T-helper 1 cell (primary cell): Measurements from ENCODE around the gene WDR64.

Source experiments
- DNase-seq, 5 donors: peaks; one replicate each; pipeline ENCODE4 v3.0.0-alpha.2; 2012 to 2020
- total RNA-seq, 4 donors: gene quantifications; one replicate each; lab custom pipeline; 2026; lab: John Stamatoyannopoulos, UW

The WDR64 gene
- total RNA-seq: 0.12 to 2.4 (median 0.67) reads per million in 4 donors

- no peak for DNase-seq
These were observed at the start of gene WDR64 for GRCh38 chr1:241652012-241652411. Gene WDR64 (plus strand): TSS chr1:241652281. CDS start chr1:241652485, 204 bp downstream.

DNA sequence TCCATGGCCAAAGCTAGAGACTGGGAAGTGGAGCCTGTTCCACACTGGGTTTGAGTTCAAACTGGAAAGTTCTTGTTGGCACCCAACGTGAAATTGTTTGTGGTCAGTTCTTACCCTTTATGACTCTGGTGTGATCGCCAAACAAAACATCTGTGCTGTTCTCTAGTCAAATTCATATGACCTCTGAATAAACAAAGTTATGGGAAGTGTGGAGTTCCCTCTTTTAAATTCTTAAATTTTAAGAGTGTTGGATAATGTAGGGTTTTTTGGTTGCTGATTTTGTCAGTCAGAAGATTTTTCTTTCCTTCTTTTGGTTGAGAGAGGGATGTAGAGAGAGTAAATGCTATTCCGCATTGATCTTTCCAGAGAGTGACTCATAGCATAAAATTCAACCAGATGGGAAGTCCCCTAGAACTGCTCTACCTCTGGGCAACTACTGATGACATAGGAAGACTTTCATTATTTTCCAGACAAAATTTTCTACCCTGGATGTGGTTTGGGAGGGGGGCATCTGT lies 48.3 kb upstream of the WDR64 start:
- no peak for DNase-seq

DNA sequence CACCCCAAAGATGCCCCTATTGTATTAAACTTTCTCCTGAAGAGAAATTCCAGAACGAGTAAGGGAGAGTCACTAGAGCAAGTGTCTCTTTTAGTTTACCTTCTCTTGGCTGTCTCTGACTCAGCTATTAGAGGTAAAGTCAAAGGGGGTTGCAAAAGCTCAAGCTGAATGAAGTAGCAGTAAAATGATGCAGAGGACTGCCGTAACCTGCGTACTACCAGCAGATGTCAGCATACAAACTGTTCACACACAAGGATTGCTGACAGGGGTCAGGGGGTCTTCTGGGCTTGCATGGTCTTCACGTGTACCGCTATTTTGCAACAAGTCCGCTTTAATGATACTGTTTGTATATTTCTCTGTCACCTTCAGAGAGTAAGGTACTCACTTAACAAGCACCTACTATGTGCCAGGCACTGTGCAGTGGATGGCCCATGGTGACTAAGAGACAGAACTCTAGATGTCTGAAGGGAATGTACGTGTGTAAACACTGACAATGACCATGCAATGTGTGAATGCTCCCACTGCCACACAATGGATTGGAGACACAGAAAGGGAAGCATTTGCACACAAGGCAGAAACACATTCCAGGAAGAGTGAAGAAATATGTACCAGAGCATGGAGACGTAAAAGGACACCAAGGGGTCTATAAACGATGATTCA lies 46.8 kb upstream of the WDR64 start:
- DNase-seq: no peak

DNA sequence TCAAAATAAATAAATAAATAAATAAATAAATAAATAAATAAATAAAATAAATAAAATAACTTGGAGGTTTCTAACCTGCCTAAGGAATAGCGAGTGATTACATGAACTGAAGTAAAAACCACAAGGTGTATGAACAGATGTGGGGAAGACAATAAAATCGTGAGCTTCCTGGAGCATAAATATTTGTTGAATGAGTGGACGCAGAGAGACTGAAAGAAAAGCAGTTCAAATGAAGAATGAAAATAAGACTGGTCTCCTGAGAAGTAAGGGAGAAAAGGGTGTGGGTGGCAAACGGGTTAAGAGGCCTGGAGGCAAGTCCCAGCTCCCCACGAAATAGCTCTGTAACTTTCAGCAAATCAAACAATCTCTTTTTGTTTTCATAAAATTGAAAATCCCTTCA lies 45.5 kb upstream of the WDR64 start:
- no peak for DNase-seq

DNA sequence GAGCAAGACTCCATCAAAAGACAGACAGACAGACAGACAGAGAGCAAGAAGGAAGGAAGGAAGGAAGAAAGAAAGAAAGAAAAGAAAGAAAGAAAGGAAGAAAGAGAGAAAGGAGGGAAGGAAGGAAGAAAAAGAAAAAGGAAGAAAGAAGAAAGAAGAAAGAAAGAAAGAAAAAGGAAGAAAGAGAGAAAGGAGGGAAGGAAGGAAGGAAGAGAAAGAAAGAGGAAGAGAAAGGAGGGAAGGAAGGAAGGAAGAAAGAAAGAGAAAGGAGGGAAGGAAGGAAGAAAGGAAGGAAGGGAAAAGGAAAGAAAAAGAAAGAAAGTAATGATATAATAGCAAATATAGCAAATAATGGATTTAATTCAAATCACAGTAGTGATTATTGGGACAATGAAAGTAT lies 44.6 kb upstream of the WDR64 start:
- no peak for DNase-seq

GRCh38 chr1:241608379-241609033 lies 43.6 kb upstream of the WDR64 start:
- DNase-seq: no peak

DNA sequence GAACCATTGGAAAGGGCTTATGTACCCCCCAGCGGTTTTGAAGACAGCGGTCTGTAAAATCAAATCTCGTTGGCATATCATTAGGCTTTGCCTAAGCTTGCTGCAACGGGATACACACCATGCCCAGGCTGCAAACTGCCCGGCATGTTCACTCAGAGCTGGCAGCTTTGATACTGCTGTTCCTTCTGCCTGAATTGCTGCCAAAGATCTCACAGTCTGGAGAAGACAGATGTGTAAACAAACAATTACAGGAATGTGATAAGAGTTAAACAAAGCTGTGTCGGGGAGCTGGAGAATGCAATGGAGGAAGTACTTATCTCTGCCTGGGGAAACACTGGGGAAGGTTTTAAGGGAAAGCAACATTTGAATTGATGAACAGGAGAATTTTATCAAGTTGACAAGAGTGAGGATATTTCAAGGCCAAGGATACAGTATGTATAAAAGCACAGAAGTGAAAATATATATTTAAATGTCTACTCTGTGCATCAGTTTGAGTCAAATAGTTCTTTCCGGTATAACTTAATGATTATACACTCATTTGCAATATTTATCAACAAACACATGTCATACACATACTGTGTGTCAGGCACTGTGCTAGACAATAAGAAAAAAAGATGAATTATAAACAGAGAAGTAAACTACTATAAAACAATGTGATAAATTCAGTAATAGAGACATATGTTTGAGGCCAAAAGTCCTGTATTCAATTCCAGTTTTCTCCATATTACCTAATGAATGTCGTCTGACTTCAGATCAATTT lies 41.8 kb upstream of the WDR64 start:
- no peak for DNase-seq

GRCh38 chr1:241611063-241611462 lies 41.0 kb upstream of the WDR64 start:
- peak in 1 of 5 donors; percentile 63 for DNase-seq

- DNase-seq: no peak
These were observed 40.3 kb upstream of the WDR64 start for GRCh38 chr1:241611736-241612135.

DNA sequence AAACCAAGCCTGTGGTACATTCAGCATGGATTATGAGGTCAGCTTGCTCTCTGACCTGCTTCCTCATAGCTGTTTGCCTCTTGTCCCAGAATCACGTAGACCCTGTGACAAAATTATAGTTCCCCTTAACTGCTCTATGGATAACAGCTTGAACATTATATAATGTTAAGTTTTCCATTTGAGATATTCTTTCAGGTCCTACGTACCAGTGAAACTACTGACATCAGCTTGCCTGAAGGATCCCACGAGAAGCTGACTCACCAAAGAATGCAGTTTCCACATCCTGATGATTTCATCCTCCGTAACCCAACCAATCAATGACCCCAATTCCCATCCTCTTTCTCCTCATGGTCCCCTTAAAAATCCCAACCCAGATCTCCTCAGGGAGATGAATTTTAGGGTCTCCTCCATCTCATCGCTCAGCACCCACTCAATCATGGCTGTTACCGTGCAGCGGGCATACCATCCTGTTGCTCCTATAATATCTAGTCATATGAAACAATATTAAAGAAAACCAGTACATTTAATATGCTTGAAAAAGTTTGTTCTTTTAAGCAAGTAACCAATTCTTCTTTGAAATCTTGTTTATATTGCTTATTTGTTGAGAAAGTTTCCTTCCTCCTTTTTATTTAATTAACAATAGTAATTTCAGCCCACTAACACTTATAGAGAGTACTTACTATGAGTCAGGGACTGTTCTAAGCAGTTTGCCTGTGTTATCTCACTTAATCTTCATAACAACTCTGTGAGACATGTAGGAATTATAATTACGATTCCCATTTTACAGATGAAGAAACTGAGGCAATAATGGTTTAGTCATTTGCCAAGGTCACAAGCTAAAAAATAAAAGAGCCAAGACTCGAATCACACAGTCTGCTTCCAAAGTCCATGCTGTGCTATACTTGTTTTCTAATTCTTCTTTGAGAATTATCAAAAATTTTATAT lies 39.3 kb upstream of the WDR64 start:
- no peak for DNase-seq

GRCh38 chr1:241614144-241614543 lies 37.9 kb upstream of the WDR64 start:
- DNase-seq: no peak

DNA sequence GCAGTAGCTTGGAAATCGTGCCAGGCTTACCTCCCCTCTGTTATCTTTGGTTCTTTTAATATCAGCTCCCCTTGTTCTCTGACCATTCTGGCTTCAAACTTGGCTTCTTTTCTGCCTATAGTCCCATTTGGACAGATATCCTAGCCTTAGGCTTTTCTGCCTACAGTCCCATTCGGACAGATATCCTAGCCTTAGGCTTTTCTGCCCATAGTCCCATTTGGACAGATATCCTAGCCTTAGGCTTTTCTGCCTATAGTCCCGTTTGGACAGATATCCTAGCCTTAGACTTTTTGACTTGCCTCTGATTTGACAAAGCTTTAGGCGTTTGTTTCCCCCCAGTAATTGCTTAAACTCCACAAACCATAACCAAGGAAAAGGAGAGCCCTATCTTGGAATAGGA lies 37.5 kb upstream of the WDR64 start:
- no peak for DNase-seq

DNA sequence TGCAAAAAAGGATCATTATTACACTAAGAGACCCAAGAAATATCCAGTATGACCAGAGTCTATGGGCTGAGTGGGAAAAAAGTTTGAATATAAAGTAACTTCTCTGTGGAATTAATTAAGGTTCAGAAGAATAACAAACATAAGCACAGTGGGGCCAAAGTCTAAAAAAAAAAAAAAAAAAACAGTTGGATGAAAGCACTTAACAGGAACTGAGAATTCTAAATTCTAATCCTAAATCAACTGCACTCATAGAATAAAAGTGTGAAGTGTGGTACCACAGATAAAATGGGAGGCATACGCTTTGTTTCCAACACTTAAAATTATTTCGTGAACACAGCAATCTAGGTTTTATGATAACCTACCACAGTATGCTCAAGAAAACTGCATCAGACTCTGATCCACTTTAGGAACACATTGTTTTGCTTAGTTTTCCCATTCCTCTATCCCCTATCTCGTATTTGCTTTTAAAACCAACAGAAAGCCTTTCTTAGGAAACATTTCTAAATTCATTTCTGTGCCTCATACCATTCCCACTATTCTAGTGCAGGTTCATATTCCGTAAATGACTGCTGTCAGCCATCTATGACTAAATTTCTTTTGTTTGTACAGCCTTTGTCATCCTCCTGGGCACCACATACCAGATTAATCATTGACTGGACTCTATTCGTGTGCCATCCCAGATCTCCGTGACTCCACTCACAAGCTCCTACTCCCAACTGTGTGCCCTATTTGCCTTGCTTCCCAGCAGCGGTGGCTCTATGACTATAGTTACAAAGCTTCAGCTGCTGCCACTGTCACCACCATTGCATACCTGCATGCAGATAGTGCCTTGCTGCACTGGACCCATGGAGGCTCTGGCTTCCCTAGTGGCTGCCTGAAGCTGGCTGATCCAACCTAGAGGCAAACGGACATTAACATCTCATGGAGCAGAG lies 36.8 kb upstream of the WDR64 start:
- DNase-seq: no peak

GRCh38 chr1:241617426-241617825 lies 34.7 kb upstream of the WDR64 start:
- no peak for DNase-seq

- DNase-seq: no peak
These were observed 29.4 kb upstream of the WDR64 start for GRCh38 chr1:241622669-241623068.

GRCh38 chr1:241624935-241625334 lies 27.1 kb upstream of the WDR64 start:
- DNase-seq: no peak

DNA sequence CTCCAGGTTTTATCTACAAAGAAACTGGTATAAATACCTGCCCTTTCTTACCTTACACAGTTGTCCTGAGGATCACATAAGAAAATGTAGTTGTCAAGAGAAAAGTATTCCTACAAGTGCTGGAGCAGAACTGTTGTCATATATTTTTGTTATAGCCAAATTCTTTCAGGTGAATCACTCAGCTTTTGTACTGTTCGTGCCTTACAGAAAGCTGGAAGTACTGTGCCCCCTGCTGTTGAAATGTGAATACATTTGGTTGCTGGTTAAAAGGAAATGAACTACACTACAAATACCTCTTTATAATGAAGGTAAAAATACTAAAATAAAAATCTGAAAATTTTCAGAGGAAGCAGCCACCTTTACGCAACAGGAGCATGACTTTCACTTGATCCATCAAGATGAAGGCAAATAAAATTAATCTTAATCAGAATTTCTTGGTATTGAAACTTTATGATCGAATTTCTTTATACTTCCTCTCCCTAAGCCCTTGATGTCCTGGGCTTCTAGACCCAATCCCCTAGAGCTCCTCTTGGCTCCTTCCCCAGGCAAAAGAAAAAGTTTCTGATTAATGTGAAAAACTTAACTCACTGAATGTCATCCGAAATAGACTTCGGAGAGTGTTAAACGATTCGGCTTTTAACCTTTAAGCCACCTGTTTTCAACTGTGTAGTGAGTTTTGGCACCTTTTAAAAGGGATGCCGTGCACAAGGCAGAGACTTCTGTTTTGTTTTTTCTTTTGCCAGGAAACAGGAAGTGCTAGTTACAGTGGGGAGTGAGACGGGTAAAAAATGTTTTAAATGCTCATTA lies 24.4 kb upstream of the WDR64 start:
- peak in 4 of 5 donors; percentile 4 to 64 (median 28) for DNase-seq

DNA sequence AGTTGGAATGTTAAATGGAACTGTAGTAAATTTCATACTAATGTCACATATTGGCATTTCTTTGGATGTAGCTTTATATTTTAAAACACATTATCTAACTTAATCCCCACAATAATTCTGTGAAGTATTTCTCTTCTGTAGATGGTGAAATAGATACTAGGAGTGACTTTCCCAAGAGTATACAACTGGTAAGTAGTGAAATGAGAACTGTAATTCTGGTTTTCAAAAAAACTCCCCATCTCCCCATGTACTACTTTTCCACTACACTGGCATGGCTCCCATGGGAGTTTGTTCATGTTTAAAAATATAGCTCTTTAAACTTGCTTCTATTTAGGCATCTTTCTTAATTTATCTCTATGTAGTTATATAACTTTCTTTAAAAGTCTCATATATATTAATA lies 22.1 kb upstream of the WDR64 start:
- no peak for DNase-seq

GRCh38 chr1:241630476-241630875 lies 21.6 kb upstream of the WDR64 start:
- DNase-seq: no peak

DNA sequence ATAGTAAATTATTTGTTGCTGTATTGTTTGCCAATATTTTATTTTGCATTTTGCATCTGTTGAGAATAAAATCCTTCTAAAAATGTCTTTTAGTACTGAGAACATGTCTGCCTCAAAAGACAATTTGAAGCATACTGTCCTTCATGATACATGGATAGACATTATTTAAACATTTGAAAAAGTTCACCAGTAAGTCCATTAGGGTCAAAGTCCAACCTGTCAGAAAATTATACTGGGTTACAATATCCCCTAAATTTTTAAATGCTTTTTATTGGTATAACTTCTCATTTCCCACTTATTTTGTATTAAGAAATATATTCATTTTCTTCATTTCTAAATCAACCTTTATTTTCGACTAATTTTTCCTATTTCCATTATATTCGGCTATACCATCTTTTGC lies 21.2 kb upstream of the WDR64 start:
- no peak for DNase-seq
